GM18907 (cell line): ENCODE data around the gene CNFN.
"Not testable (repeated sequence)": the region's sequence is repeated elsewhere in the genome, so short reads cannot be mapped to it uniquely, and the experiment has no call there.

ENCODE experiments used
- ATAC-seq: cut with Tn5 transposase; IDR thresholded peaks from one replicate; pipeline ENCODE4 v1.9.1; 2021; ENCODE audit warnings: mild to moderate bottlenecking, moderate library complexity; ENCODE audit not compliant: unreplicated experiment

CNFN gene

GRCh38 chr19:42352301-42353259 is 37.5 kb downstream of the CNFN start:
- no peak for ATAC-seq

- no peak for ATAC-seq
Observed at GRCh38 chr19:42351079-42351735, 38.9 kb downstream of the CNFN start.

- ATAC-seq: no peak
Observed at GRCh38 chr19:42350417-42350816, 39.7 kb downstream of the CNFN start.

DNA sequence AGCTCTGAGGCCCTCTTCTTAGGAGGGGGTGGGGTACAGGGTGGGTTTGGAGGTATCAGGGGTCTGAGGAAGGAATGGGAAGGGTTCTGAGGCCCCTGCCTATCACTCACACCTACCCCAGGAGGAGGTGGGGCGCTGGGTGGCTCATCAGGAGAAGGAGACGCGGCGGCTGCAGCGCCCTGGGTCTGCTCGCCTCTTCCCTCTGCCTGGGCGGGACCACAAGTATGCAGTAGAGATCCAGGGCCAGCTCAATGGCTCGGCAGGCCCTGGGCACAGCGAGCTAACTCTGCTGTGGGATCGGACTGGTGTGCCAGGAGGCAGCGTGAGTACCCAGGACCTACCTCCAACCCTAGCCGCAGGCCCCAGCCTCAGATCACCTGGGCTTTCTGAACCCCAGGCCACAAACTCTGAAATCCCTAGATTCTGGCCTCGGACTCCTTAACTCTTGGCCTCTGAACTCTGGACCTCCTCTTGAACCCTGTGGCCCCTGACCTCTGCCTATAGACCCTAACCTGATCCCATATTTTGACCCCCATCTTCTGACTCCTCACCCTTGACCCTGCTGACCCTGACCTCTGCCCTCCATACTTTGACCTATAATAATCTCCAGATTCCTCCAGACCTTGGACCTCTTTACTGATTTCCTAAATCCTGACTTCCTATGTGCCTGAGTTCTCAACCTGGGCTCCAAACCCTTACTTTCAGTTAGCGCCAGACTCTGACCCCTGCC is 40.6 kb downstream of the CNFN start:
- no peak for ATAC-seq

DNA sequence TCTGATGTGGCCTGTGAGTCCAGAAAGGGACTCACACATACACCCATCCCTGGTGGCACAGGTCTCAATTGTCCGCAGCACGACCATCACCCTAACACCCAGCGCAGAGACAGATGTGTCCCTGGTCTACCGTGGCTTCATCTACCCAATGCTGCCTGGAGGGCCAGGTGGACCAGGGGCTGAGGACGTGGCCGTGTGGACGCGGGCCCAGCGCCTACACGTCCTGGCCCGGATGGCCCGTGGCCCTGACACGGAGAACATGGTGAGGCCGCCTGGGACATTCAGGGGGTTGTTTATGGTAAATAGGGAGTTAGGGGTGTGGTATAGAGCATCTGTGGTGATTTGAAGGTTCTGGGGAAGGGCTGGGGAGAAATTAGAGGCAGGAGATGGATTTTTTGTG is 41.9 kb downstream of the CNFN start:
- ATAC-seq: no peak

GRCh38 chr19:42345191-42345812 is 44.8 kb downstream of the CNFN start:
- no peak for ATAC-seq

DNA sequence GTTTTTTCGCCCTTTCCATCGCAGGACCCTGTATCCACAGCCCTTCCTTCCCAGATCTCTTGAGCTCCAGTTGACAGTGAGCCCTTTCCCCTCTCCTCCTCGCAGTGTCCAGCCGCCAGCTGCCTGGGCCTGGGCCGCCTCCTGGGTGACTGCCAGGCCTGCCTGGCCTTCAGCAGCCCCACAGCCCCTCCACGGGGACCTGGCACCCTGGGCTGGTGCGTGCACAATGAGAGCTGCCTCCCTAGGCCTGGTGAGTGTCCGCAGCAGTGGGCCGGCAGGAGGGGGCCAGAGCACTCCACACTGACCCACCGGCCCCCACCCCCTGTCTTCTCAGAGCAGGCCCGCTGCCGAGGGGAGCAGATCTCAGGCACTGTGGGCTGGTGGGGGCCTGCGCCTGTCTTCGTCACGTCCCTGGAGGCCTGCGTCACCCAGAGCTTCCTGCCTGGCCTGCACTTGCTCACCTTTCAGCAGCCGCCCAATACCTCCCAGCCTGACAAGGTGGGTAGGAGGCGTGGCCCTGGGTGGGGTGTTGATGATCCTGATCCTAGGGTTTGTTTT is 45.7 kb downstream of the CNFN start:
- no peak for ATAC-seq

- no peak for ATAC-seq
Observed at GRCh38 chr19:42343344-42344110, 46.6 kb downstream of the CNFN start.

DNA sequence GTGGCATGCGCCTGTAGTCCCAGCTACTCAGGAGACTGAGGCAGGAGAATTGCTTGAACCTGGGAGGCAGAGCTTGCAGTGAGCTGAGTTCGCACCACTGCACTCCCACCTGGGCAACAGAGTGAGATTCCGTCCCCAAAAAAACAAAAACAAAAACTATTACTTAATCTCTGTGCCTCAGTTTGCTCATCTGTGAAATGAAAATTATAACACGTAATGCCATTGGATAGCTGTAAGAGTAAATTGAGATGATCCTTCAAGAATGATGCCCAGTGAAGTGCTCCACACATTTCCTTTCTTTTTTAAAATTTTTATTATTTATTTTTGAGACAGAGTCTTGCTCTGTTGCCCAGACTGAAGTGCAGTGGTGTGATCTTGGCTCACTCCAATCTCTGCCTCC is 50.2 kb downstream of the CNFN start:
- ATAC-seq: not testable (repeated sequence)

DNA sequence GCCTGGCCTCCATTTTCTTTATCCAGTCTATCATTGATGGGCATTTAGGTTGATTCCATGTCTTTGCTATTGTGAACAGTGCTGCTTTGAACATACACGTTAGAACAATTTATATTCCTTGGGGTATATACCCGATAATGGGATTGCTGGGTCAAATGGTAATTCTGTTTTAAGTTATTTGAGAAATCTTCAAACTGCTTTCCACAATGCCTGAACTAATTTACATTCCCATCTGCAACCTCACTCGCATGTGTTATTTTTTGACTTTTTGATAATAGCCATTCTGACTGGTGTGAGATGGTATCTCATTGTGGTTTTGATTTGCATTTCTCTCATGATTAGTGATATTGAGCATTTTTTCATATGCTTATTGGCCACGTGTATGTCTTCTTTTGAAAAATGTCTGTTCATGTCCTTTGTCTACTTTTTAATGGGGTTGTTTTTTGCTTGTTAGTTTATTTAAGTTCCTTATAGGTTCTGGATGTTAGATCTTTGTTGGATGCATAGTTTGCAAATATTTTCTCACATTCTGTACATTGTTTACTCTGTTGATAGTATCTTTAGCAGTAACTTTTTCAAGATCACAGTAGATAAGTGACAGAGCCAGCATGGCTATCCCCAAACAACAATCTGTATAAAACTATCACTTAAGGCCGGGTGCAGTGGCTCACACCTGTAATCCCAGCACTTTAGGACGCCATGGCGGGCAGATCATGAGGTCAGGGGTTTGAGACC is 50.8 kb downstream of the CNFN start:
- not testable (repeated sequence) for ATAC-seq
